ENCODE data around the gene GFRA3.
A peak's percentile ranks its signal among the peaks of the same experiment; 100 is the strongest.
"Not testable (repeated sequence)": the region's sequence is repeated elsewhere in the genome, so short reads cannot be mapped to it uniquely, and the experiment has no call there.

The GFRA3 gene, protein sequence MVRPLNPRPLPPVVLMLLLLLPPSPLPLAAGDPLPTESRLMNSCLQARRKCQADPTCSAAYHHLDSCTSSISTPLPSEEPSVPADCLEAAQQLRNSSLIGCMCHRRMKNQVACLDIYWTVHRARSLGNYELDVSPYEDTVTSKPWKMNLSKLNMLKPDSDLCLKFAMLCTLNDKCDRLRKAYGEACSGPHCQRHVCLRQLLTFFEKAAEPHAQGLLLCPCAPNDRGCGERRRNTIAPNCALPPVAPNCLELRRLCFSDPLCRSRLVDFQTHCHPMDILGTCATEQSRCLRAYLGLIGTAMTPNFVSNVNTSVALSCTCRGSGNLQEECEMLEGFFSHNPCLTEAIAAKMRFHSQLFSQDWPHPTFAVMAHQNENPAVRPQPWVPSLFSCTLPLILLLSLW

DNA sequence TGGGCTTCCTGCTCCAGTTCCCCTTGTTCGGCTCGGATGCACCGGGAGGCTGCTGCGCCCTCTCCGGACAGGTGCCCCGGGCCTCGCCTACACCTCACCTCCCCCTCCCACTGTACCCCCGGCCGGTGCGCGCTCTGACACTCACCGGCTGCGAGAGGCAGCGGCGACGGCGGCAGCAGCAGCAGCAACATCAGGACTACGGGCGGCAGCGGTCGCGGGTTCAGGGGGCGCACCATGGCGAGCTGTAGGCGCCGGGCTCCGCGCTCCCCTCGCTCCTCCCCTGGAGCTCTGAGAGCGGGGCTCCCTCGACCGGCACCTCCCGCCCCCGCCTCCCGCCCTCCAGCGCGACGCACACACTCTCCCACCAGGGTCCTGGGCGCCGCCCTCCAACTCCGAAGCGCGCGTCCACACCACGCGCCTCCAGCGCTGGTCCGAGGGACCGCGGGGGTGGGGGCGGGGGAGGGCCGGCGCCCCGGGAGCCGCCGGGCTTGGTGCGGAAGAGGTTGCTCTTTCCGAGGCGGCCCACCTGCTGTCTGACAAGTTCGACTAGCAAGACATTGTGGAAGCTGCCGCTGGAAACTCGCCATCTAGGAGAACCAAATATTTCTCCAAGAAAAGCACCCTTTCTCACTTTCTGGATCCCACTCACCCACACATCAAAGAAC lies at the start of gene GFRA3:
Gene GFRA3 (minus strand): TSS at position 433 of the 665 bp plus-strand sequence. CDS start 197 bp downstream, at position 236.
- H3K4me1 Mint-ChIP-seq: peaks cover 21% of the 10 kb centered on the region
- peaks cover 40% of the 10 kb centered on the region for H3K27me3 Mint-ChIP-seq
- no peak within 1 kb of the TSS for H3K27ac Mint-ChIP-seq
- ATAC-seq (peak; percentile 76), DNase-seq (peak in 1 of 2 donors; percentile 23)
- peak within 1 kb of the TSS; percentile 71 to 74 for H3K4me3 Mint-ChIP-seq
- H3K9me3 Mint-ChIP-seq: no peaks in the 10 kb centered on the region

DNA sequence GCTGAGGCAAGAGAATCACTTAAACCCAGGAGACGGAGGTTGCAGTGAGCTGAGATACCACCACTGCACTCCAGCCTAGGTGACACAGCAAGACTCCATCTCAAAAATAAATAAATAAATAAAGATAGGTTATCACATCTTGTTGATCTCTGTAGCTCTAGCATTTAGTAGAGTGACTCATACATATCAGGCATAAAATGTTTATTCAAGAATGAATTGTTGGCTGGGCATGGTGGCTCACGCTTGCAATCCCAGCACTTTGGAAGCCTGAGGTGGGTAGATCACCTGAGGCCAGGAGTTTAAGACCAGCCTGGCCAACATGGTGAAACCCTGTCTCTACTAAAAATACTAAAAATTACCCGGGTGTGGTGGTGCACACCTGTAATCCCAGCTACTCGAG lies 43.8 kb upstream of the GFRA3 start:
- not testable (repeated sequence) for H3K4me1 Mint-ChIP-seq, ATAC-seq, H3K27ac Mint-ChIP-seq, H3K27me3 Mint-ChIP-seq, H3K9me3 Mint-ChIP-seq, H3K4me3 Mint-ChIP-seq, DNase-seq

DNA sequence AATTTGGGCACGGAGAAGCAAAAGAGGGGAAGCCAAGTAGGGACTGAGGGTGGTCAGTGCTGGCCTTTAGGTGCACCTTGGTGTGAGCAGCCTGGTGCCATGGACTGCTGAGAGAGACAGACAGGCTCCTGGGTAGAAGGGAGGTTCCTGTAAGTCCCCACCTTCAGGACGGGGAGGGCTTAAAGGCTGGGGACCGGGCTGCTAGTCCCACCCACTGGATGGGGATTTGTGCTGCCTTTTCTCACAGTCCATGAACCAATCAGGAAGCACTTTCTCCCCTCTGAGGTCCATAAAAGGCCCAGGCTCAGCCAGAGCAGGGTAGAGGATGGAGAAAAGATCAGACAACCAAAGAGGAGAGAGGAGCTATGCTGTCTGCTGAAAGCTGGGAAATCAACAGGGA lies 41.9 kb upstream of the GFRA3 start:
- no peak for DNase-seq

DNA sequence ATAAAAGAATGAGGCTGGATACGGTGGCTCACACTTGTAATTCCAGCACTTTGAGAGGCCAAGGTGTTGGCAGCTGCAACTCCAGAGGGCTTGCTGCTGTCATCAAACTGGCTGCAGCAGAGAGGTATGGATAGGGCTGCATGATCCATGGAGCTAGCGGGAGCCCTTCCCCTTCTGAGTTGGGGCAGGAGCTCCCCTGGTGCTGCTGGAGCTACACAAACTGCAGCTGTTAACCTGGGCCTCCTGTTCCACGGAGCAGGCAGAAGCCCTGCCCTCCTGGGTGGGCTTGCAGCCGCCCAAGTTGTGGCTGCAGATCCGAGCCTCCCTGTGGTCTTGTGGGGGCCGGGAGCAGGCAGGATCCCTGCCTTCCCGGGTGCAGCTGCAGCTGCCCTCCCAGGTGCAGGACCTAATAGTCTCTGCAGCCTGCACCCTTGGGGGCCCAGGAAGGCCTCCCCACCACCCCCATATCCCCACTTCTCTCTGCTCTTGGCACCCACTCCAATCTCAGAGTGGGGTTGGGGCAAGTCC lies 41.4 kb upstream of the GFRA3 start:
- H3K27me3 Mint-ChIP-seq: no peaks in the 10 kb centered on the region
- ATAC-seq: no peak
- H3K27ac Mint-ChIP-seq: no peak overlapping the region
- H3K4me3 Mint-ChIP-seq: no peak overlapping the region
- H3K9me3 Mint-ChIP-seq: no peaks in the 10 kb centered on the region
- H3K4me1 Mint-ChIP-seq: no peaks in the 10 kb centered on the region
- DNase-seq: no peak

More for the DNA sequence above, 41.9 kb upstream of the GFRA3 start:
- no peak for ATAC-seq
- no peak overlapping the region for H3K4me3 Mint-ChIP-seq
- H3K27me3 Mint-ChIP-seq: no peaks in the 10 kb centered on the region
- H3K4me1 Mint-ChIP-seq: no peaks in the 10 kb centered on the region
- no peaks in the 10 kb centered on the region for H3K9me3 Mint-ChIP-seq
- H3K27ac Mint-ChIP-seq: no peak overlapping the region

DNA sequence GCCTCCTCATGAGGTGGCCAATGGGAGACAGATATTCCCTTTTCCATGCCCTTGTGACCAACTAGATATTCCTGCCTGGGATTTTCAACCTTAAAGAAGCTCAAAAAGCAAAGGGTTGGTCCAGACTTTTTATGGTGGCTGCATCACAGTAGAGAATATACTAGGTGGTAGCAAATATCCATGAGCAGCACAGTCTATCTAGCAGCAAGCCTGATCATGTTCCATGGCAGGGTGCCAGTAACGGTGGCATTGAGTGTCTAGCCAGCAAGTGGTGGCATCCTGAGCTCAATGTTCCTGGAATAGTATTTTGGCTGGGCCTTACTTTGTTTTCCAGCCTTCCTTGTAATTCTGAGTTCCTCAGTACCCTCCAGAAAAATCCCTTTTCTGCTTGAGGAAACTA lies 31.4 kb upstream of the GFRA3 start:
- H3K4me1 Mint-ChIP-seq: no peaks in the 10 kb centered on the region
- no peak for ATAC-seq
- H3K9me3 Mint-ChIP-seq: no peaks in the 10 kb centered on the region
- no peak overlapping the region for H3K27ac Mint-ChIP-seq
- no peaks in the 10 kb centered on the region for H3K27me3 Mint-ChIP-seq
- no peak for DNase-seq
- no peak overlapping the region for H3K4me3 Mint-ChIP-seq

DNA sequence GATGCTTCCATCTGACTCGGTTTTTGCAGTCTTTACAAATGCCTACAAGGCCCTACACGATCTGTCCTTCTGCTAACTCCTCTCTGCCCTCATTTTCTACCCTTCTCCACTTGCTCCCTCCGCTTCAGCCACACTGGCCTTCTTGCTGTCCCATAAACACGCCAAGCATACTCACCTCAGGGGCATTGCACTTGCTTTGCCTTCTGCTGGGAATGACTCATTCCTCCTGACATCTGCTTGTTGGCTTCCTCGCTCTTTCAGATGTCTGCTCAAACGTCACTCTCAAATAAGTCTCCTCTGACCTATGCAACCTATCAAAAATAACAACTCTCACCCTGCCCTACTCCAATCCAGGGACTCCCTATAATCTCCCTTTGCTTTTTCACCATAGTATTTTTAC lies 29.0 kb upstream of the GFRA3 start:
- Mint-ChIP-seq H3K4me3 (no peak overlapping the region), H3K27ac (no peak overlapping the region), H3K27me3 (no peaks in the 10 kb centered on the region), H3K4me1 (no peaks in the 10 kb centered on the region), H3K9me3 (no peaks in the 10 kb centered on the region)
- DNase-seq (no peak), ATAC-seq (no peak)

DNA sequence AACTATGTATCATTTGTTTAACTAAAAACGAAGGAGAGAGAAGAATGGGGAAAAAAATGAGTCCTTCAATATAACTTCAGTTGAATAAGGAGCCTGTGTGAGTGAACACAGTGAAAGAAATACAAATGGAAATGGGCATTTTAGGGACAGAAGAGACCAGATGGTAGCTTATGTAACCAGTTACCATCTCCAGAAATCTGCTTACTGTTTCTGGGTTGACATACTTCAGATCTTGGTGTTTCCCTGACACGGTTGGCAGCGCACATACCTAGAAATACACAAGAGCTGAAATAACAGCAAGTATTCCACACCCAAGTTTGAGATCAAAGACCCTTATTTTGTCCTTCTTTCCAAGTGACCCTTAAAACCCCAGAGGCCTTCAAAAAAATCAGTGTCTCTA lies 14.9 kb upstream of the GFRA3 start:
- ATAC-seq (no peak), DNase-seq (no peak)
- Mint-ChIP-seq H3K4me1 (no peaks in the 10 kb centered on the region), H3K27ac (no peak overlapping the region), H3K9me3 (no peaks in the 10 kb centered on the region), H3K27me3 (no peaks in the 10 kb centered on the region), H3K4me3 (no peak overlapping the region)

DNA sequence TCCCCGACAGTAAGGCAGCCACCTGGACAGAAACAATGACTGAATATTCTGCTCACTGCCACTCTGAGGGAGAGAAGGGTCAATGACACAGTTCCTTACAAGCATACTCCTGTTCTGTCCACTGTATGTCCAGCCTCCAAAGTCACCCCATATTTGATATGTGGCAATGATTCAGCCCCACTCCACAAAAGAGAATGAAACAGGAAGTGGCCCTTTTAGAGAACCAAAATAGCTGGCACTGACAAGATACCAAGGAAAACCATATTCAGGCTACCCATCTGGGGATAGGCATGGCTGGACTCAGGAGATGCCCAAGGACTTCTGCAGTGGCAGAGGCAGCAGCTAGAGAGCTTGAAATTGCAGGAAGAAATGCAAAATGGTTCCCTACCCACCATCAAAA lies 12.8 kb upstream of the GFRA3 start:
- Mint-ChIP-seq H3K9me3 (no peaks in the 10 kb centered on the region), H3K27me3 (no peaks in the 10 kb centered on the region), H3K4me3 (no peak overlapping the region), H3K27ac (peak overlapping the region in 1 of 2 donors; percentile 49), H3K4me1 (no peaks in the 10 kb centered on the region)
- ATAC-seq (no peak), DNase-seq (no peak)

DNA sequence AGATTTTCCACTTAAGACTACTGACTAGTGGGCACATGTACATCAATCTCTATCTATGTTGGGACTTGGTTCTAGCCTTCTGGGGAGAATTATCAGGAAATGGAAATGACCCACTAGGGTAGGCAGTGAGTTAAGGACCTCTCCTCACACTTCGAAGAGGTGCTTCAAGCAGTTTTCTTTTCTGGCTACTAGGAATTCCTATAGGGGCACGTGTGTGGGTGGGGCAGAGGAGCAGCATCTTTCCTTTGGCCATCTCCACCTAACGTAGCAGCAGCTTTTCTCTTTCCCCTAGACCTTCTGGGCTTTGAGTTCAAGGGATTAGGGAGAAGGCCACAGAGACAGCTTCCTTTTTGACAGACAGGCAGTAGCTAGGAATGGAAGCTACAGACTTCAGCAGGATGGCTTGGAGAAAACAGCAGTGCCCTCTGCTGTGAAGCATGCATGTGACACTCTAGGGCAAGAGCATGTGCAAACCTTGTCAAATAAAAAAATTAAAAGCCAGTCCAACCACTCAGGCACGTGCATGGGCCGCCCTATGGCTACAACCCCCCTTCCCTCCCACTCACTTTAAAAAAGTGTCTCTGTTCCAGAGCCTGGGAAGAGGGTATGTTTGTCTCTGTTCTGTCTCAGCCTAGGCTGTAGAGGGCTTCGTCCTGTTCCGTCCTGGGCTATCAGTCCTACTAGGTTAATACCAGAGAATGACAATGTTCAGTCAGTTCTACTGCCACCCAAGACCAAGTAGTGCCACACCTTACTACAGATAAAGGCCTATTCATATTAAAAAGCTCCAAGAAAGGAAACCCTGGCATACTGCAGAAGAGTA lies 8.7 kb upstream of the GFRA3 start:
- no peak overlapping the region for H3K4me3 Mint-ChIP-seq
- DNase-seq (no peak), ATAC-seq (peak; percentile 72)
- H3K4me1 Mint-ChIP-seq: no peaks in the 10 kb centered on the region
- H3K9me3 Mint-ChIP-seq: no peaks in the 10 kb centered on the region
- no peaks in the 10 kb centered on the region for H3K27me3 Mint-ChIP-seq
- H3K27ac Mint-ChIP-seq: no peak overlapping the region

DNA sequence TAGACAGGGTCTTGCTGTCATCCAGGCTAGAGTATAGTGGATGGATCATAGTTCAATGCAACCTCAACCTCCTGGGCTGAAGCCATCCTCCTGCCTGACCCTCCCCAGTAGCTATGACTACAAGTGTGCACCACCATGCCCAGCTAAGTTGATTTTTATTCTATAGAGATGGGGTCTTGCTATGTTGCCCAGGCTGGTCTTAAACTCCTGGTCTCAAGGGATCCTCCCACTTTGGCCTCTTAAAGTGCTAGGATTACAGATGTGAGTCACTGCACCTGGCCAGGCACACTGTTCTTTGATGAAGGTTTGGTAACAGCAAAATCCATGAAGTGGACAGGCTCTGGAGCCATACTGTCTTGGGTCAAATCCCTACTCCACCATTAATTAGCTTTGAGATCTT lies 6.5 kb upstream of the GFRA3 start:
- Mint-ChIP-seq H3K4me3 (no peak overlapping the region), H3K4me1 (peaks cover 2% of the 10 kb centered on the region), H3K27me3 (peaks cover 12% of the 10 kb centered on the region), H3K27ac (no peak overlapping the region), H3K9me3 (no peaks in the 10 kb centered on the region)
- no peak for DNase-seq
- peak; percentile 13 for ATAC-seq

DNA sequence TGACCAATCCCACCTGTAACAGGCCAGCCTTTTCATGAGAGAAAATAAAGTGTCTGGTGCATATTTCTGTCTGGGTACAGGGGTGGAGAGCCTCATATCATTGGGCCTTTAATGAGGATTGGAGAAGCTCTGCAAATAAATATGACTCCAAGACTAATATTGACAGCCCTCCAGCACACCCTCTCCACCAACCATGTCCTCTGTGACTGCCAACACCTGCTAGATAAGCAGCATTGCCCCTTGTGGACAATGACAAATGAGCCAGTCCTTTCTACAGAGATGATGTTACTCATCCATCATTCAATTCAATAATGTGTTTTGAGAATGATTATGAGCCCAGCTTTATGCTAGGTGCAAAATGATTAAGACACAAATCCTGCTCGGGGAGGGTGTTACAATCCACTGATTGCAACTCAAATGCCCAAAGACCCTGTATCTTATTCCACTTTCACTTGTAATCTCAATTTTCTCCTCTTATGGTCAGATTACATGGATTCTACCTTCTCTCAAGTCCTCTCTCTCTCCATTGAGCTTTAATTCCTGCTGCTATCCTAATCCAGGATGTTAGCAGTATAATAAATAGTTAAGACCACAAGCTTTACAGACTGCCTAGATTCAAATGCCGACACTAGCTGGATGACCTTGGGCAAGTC lies 2.1 kb upstream of the GFRA3 start:
- H3K27me3 Mint-ChIP-seq: peaks cover 40% of the 10 kb centered on the region
- no peak overlapping the region for H3K27ac Mint-ChIP-seq
- no peak overlapping the region for H3K4me3 Mint-ChIP-seq
- H3K4me1 Mint-ChIP-seq: peaks cover 21% of the 10 kb centered on the region
- ATAC-seq (peak; percentile 43), DNase-seq (no peak)
- H3K9me3 Mint-ChIP-seq: no peaks in the 10 kb centered on the region

DNA sequence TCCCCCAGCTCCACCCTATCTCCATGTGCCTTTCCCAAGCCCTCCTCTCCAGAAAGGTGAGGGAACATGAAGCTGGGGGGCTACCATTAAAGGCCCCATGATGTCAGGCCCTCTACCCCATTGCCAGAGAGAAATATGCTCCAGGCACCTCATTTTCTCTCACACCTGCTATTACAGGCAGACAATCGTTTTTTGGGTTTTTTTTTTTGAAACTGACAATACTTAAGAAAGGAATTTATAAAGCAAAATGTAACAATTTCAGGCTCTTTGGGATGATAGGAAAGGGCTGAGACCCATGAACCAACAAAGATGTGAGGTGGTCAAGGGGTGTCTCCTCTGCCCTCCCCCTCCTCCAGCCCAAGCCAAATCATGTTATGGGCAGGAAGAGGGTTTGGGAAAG lies 1.5 kb upstream of the GFRA3 start:
- DNase-seq: no peak
- Mint-ChIP-seq H3K4me3 (no peak overlapping the region), H3K9me3 (no peaks in the 10 kb centered on the region), H3K27ac (no peak overlapping the region), H3K27me3 (peaks cover 40% of the 10 kb centered on the region), H3K4me1 (peaks cover 21% of the 10 kb centered on the region)
- ATAC-seq: no peak

DNA sequence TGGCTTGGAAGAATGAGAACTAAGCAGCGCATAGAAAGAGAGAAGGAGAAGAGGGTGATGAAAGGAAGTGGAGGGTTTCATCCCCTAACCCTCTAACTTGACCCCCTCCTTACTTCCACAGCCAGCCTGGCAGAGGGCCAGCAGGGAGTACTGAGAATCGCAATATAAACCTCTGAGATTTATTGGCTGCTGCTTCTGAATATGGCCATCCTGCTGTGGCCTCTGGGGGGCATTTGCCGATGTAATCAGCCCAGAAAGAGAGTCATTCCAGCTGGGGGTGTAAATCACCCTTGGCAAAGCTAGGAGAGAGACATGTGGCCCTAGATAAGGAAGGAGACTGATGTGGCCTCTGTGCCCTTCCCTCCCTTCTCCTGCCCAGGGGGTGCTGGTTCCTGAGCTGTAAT lies 960 bp upstream of the GFRA3 start:
- Mint-ChIP-seq H3K27me3 (peaks cover 40% of the 10 kb centered on the region), H3K4me1 (peaks cover 21% of the 10 kb centered on the region), H3K27ac (no peak overlapping the region), H3K4me3 (no peak overlapping the region), H3K9me3 (no peaks in the 10 kb centered on the region)
- ATAC-seq (no peak), DNase-seq (no peak)

DNA sequence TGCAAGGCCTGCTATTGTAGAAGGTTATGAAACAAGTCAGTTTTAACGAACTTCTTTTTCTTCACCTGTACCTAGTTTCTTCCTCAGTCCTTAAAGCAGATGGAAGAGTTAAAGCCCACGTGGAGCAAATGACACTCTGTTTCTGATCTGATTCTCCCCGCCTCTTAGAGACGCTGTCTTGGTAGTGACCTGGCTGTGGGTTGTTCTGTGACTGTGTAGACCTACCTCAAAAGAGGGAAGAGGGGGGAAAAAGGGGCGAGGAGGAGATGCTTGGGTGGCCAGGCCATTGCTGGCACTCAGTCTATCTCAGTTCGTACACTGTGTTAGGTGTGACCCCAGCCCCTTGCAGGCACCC lies 610 bp downstream of the GFRA3 start:
- H3K9me3 Mint-ChIP-seq: no peaks in the 10 kb centered on the region
- peaks cover 44% of the 10 kb centered on the region for H3K27me3 Mint-ChIP-seq
- ATAC-seq: no peak
- H3K27ac Mint-ChIP-seq: no peak overlapping the region
- no peak for DNase-seq
- H3K4me3 Mint-ChIP-seq: peak overlapping the region; percentile 50 to 74
- H3K4me1 Mint-ChIP-seq: peaks cover 21% of the 10 kb centered on the region

DNA sequence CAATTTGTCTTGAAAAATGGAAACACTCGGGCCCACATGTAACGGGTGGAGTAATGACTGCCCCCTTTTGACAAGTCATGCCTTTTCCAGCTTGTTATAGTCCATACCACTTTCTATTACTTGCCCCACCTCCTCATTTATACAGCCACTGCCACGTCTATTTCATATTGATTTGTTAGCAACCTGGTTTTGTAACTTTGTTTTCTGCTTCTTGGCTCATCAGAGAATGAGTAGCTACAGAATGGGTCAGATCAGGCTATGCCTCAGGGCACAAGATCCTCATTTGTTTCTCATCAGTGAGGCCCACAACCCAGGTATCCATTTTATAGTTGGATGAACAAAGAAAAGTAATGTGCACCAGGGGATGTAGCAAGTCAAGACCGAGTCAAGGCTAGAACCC lies 1.7 kb downstream of the GFRA3 start:
- Mint-ChIP-seq H3K27ac (no peak overlapping the region), H3K27me3 (peaks cover 50% of the 10 kb centered on the region), H3K4me1 (peaks cover 21% of the 10 kb centered on the region), H3K9me3 (no peaks in the 10 kb centered on the region), H3K4me3 (no peak overlapping the region)
- ATAC-seq (no peak), DNase-seq (no peak)
